Fibroblast of lung (primary cell): ENCODE measurements around the gene ATOH8. TPM values are rescaled to one million over a fixed set of nuclear protein-coding genes. Genes with fewer than 3 reads are reported as not detected.

ENCODE experiments used
- DNase-seq, 2 donors: peaks; one replicate each; pipeline versions ENCODE4 v3.0.0 to v3.0.0-alpha.2; 2010; ENCODE audit warnings: low read depth in 2 of 2
- H2AFZ ChIP-seq: 2 replicates; pipeline ENCODE4 v1.5.1; 2012; ENCODE audit warnings: low read length, control low read depth, inconsistent platforms
- H3K27ac ChIP-seq: 2 replicates; pipeline ENCODE4 v1.5.1; 2011; ENCODE audit warnings: low read length, control low read depth; ENCODE audit not compliant: insufficient read depth
- H3K27me3 ChIP-seq: 2 replicates; pipeline ENCODE4 v1.5.1; 2011; ENCODE audit warnings: mild to moderate bottlenecking, low read length; ENCODE audit not compliant: control insufficient read depth, insufficient read depth
- H3K36me3 ChIP-seq: 2 replicates; pipeline ENCODE4 v1.5.1; 2011; ENCODE audit warnings: low read length; ENCODE audit not compliant: control insufficient read depth, insufficient read depth
- H3K4me1 ChIP-seq: 2 replicates; pipeline ENCODE4 v1.5.1; 2011; ENCODE audit warnings: low read length; ENCODE audit not compliant: control insufficient read depth, insufficient read depth; ENCODE audit errors: extremely low read depth
- H3K4me2 ChIP-seq: 2 replicates; pipeline ENCODE4 v1.5.1; 2011; ENCODE audit warnings: low read length, control low read depth; ENCODE audit not compliant: insufficient read depth; ENCODE audit errors: extremely low read depth
- H3K4me3 ChIP-seq, 4 experiments: fragments of 200-600 bp in 1 of 4; sonication (generic) in 1 of 4; replicated peaks in 1 of 4; 2 replicates each; pipeline ENCODE4 v1.5.1; 2011 to 2016; ENCODE audit warnings: low read length in 4 of 4, low read depth in 3 of 4, mild to moderate bottlenecking in 3 of 4, control low read depth in 2 of 4, inconsistent platforms in 1 of 4, mixed read lengths in 1 of 4; ENCODE audit not compliant: insufficient read depth in 1 of 4; ENCODE audit errors: control extremely low read depth in 1 of 4
- H3K79me2 ChIP-seq: 2 replicates; pipeline ENCODE4 v1.5.1; 2012; ENCODE audit warnings: mild to moderate bottlenecking, low read length, inconsistent platforms; ENCODE audit not compliant: control insufficient read depth, insufficient read depth
- H3K9ac ChIP-seq: 2 replicates; pipeline ENCODE4 v1.5.1; 2011; ENCODE audit warnings: mild to moderate bottlenecking, low read length, control low read depth; ENCODE audit not compliant: insufficient read depth
- H3K9me3 ChIP-seq: 2 replicates; pipeline ENCODE4 v1.5.1; 2012; ENCODE audit warnings: low read depth, low read length; ENCODE audit not compliant: control insufficient read depth, insufficient read depth
- H4K20me1 ChIP-seq: 2 replicates; pipeline ENCODE4 v1.5.1; 2011; ENCODE audit warnings: low read length; ENCODE audit not compliant: control insufficient read depth, insufficient read depth; ENCODE audit errors: extremely low read depth
- EZH2 ChIP-seq: IDR thresholded peaks from 2 replicates; pipeline ENCODE4 v1.5.1; 2012; ENCODE audit warnings: low read length, control low read depth, mild to moderate bottlenecking; ENCODE audit errors: missing control alignments
- polyA plus RNA-seq, 2 donors: library from polyadenylated mRNA; depleted of rRNA in 1 of 2; stranded (reverse) in 1 of 2; unstranded in 1 of 2; fragments of >200 nt; gene quantifications; 2 replicates each; pipeline ENCODE4 v1.2.1, GENCODE V29; 2011 to 2012; ENCODE audit warnings: missing spikeins in 1 of 2
- total RNA-seq: library from RNA; depleted of rRNA; stranded (reverse); fragments of >200 nt; gene quantifications from 2 replicates; pipeline ENCODE4 v1.2.1, GENCODE V29; 2014
- TF ChIP-seq, protein P1 (sequence below), 2 donors: IDR thresholded peaks in 1 of 2; conservative IDR thresholded peaks in 1 of 2; 1 replicate in 1 of 2; 2 replicates in 1 of 2; pipeline ENCODE4 v1.5.1; 2011 to 2012; ENCODE audit warnings: low read length in 2 of 2, control low read depth in 1 of 2, inconsistent platforms in 1 of 2, low read depth in 1 of 2, mild to moderate bottlenecking in 1 of 2

ATOH8 gene
- total and polyA plus RNA-seq, 2 donors (not counting 1 experiment from before 2014, with no cell fraction given) = 5.6 to 19.2 TPM

DNA sequence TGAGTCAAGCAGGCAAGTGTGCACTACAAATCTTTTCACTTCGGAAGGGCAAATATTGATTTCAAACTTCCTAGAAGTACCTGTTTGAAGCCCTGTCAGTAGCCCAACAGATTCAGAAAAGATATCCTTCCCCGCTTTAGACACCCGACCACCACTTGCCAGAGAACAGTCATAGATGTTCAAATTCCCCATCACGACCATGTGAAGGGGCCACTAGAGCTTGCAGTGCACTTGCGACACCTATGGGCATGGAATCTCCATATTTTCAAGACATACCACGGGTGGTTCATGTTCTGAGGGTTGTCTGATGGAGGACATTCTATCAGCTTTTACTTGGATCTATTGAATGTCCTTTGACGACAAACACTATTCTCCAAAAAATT is 35.8 kb upstream of the ATOH8 start:
- Histone ChIP-seq H3K9me3 (no peaks in the 10 kb centered on the region), H3K4me2 (no peak overlapping the region), H2AFZ (no peak overlapping the region), H3K27ac (no peak overlapping the region), H3K9ac (no peak overlapping the region), H4K20me1 (no peaks in the 10 kb centered on the region), H3K4me1 (no peaks in the 10 kb centered on the region), H3K79me2 (no peaks in the 10 kb centered on the region), H3K36me3 (no peaks in the 10 kb centered on the region), H3K4me3 (no peak overlapping the region), H3K27me3 (no peaks in the 10 kb centered on the region)
- no peak for TF ChIP-seq EZH2
- TF ChIP-seq, protein P1, sequence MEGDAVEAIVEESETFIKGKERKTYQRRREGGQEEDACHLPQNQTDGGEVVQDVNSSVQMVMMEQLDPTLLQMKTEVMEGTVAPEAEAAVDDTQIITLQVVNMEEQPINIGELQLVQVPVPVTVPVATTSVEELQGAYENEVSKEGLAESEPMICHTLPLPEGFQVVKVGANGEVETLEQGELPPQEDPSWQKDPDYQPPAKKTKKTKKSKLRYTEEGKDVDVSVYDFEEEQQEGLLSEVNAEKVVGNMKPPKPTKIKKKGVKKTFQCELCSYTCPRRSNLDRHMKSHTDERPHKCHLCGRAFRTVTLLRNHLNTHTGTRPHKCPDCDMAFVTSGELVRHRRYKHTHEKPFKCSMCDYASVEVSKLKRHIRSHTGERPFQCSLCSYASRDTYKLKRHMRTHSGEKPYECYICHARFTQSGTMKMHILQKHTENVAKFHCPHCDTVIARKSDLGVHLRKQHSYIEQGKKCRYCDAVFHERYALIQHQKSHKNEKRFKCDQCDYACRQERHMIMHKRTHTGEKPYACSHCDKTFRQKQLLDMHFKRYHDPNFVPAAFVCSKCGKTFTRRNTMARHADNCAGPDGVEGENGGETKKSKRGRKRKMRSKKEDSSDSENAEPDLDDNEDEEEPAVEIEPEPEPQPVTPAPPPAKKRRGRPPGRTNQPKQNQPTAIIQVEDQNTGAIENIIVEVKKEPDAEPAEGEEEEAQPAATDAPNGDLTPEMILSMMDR (conservative IDR thresholded peaks at IDR 0.05 in 1 of 2, IDR thresholded peaks at IDR 0.05 in 1 of 2; ENCODE audit: low read depth in 1 of 2, low read length in 2 of 2) = no peak
- DNase-seq = no peak

DNA sequence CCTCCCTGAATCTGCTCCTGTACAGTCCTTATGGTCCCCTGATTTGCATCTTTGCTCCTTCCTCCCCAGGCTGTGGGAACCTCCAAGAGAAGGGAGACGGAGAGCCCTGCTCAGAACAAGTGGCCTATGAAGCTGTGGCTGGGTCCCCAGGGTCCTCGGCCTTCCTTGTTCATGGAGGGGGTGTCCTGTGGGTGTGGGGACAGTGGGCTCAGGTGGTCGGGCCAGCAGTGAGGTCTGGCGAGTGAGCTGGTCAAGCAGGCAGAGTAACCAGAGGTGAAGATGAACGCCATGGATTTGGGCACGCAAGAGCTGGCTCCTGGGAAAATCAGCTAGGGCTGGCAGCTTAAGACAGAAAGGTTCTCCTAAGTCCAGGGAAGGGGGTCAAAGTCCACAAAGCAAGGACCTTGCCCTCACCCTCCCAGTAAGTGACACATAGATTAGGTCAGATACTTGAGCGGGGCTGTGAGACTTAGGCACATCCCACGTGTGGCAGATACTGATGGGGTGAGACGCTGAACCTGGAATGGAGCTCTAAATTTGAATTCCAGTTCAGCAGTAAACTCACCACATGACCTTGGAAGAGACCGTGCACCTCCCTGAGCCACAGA is 34.8 kb upstream of the ATOH8 start:
- no peak overlapping the region for H3K9ac ChIP-seq

DNA sequence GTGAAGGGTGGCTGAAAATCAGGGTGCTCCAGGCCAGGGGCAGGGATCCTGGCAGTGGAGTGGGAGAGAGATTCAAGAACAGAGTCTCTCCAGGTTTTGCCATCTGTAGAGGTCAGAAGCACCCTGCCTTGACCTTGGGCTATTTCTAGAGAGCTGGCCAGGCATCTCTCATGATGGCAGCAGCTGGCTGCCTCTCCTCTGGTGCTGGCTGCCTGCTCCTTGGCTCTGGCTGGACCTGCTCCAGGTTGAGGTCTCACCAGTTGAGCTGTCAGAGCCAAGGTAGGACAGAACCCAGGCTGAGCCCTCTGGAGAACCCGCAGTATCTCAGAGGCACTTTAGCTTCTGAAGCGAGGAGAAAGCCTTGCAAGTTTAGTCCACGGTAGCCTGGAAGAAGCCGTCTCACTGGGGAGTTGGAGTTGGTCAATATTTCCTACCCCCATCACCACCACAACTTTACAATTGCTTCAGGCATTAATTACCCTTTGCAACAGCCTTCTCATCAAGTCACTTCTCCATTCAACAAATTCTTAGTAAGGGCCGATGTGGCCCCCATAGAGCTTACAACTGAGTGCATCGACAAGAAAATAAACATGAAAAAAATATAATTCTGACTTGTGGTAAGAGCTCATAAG is 34.1 kb upstream of the ATOH8 start:
- Histone ChIP-seq H2AFZ (no peak overlapping the region), H3K27ac (no peak overlapping the region), H3K36me3 (no peaks in the 10 kb centered on the region), H3K4me1 (no peaks in the 10 kb centered on the region), H4K20me1 (no peaks in the 10 kb centered on the region), H3K9me3 (no peaks in the 10 kb centered on the region), H3K79me2 (no peaks in the 10 kb centered on the region), H3K4me3 (no peak overlapping the region), H3K9ac (no peak overlapping the region), H3K4me2 (no peak overlapping the region), H3K27me3 (no peaks in the 10 kb centered on the region)
- TF ChIP-seq, protein P1 (conservative IDR thresholded peaks at IDR 0.05 in 1 of 2, IDR thresholded peaks at IDR 0.05 in 1 of 2; ENCODE audit: low read depth in 1 of 2, low read length in 2 of 2) = no peak
- no peak for TF ChIP-seq EZH2
- no peak for DNase-seq

More for the DNA sequence above, 34.8 kb upstream of the ATOH8 start:
- H3K4me2 ChIP-seq = no peak overlapping the region
- no peak for DNase-seq
- H3K27ac ChIP-seq = no peak overlapping the region
- H3K79me2 ChIP-seq = no peaks in the 10 kb centered on the region
- TF ChIP-seq, protein P1 (conservative IDR thresholded peaks at IDR 0.05 in 1 of 2, IDR thresholded peaks at IDR 0.05 in 1 of 2; ENCODE audit: low read depth in 1 of 2, low read length in 2 of 2) = no peak
- TF ChIP-seq EZH2 = no peak
- no peaks in the 10 kb centered on the region for H3K36me3 ChIP-seq
- no peak overlapping the region for H2AFZ ChIP-seq
- no peaks in the 10 kb centered on the region for H4K20me1 ChIP-seq
- H3K4me3 ChIP-seq = no peak overlapping the region
- no peaks in the 10 kb centered on the region for H3K27me3 ChIP-seq
- no peaks in the 10 kb centered on the region for H3K9me3 ChIP-seq
- H3K4me1 ChIP-seq = no peaks in the 10 kb centered on the region
